Measurements from ENCODE around the gene PCSK2.

GRCh38 chr20:17445543-17445942 lies 218.7 kb downstream of the PCSK2 start:
- TF ChIP-seq CTCF (IDR thresholded peaks at IDR 0.05; ENCODE audit: extremely low read depth in 1 of 2, insufficient read depth in 1 of 2, low read depth in 1 of 2, low read length in 2 of 2), result no peak
- no peak for TF ChIP-seq POLR2A (IDR thresholded peaks at IDR 0.05; ENCODE audit: low read depth, low read length)
- TF ChIP-seq FOS (IDR thresholded peaks at IDR 0.05; ENCODE audit: borderline replicate concordance, insufficient read depth, low read length), result no peak
- no peak for TF ChIP-seq EZH2 (IDR thresholded peaks at IDR 0.05; ENCODE audit: borderline replicate concordance, low read depth, low read length, severe bottlenecking)

Measured in endothelial cell of umbilical vein (primary cell).